ENCODE data around the gene PSTPIP2.
"Not testable (repeated sequence)": the region's sequence is repeated elsewhere in the genome, so short reads cannot be mapped to it uniquely, and the experiment has no call there.

PSTPIP2 gene

GRCh38 chr18:45976974-45977373 lies 95.1 kb downstream of the PSTPIP2 start:
- no peak overlapping the region for H3K4me3 ChIP-seq (ENCODE audit: low read depth, low read length)
- no peak for DNase-seq (ENCODE audit: low read depth)

DNA sequence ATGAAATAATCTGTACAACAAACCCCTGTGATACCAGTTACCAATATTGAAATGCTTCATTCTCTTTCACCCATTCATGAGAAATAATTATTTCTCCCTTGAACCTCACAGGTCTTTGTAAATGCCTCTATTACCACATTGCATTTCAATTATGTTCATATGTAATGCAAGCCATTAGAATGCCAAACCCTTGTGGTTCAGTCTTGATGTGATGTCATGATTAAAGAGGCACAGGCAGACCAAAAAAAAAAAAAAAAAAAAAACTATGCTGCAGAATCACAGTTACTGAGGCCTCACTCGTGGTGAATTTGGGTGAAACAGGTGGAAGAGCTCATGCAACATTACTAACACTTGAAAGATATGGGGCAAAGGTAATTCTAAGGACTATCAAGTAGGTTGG lies 95.5 kb downstream of the PSTPIP2 start:
- DNase-seq (ENCODE audit: low read depth): no peak
- TF ChIP-seq, protein P1, sequence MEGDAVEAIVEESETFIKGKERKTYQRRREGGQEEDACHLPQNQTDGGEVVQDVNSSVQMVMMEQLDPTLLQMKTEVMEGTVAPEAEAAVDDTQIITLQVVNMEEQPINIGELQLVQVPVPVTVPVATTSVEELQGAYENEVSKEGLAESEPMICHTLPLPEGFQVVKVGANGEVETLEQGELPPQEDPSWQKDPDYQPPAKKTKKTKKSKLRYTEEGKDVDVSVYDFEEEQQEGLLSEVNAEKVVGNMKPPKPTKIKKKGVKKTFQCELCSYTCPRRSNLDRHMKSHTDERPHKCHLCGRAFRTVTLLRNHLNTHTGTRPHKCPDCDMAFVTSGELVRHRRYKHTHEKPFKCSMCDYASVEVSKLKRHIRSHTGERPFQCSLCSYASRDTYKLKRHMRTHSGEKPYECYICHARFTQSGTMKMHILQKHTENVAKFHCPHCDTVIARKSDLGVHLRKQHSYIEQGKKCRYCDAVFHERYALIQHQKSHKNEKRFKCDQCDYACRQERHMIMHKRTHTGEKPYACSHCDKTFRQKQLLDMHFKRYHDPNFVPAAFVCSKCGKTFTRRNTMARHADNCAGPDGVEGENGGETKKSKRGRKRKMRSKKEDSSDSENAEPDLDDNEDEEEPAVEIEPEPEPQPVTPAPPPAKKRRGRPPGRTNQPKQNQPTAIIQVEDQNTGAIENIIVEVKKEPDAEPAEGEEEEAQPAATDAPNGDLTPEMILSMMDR (IDR thresholded peaks at IDR 0.05; ENCODE audit: insufficient read depth, low read depth, low read length, missing control alignments): no peak
- no peak overlapping the region for H3K4me3 ChIP-seq (ENCODE audit: low read depth, low read length)

More at GRCh38 chr18:45976974-45977373, 95.1 kb downstream of the PSTPIP2 start:
- TF ChIP-seq, protein P1 (IDR thresholded peaks at IDR 0.05; ENCODE audit: insufficient read depth, low read depth, low read length, missing control alignments): no peak

DNA sequence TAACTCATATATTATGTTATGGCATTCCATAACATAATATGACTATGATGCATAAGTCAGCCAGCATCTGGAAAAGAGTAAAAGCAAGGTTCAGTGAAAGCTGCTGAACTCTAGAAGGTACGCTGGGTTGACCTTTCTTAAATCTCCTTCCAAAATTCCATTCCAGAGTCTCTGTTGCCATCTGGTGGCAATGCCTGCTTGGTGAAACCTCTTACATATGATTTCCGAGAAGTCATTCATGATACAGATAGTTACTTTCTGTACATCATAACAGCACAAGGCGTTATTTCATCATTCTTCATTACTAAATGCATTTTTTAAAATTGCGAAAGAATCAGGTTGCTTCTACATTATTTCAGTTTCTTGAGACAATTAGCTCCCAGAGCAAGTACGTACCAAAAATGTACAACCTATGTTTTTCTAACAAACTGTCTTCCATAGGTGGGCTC lies 97.9 kb downstream of the PSTPIP2 start:
- peak; percentile 71 for DNase-seq (ENCODE audit: low read depth)
- TF ChIP-seq, protein P1 (IDR thresholded peaks at IDR 0.05; ENCODE audit: insufficient read depth, low read depth, low read length, missing control alignments): peak; percentile 51
- H3K4me3 ChIP-seq (ENCODE audit: low read depth, low read length): no peak overlapping the region

- H3K4me3 ChIP-seq (ENCODE audit: low read depth, low read length): peak within 1 kb of the TSS; percentile 78
These were observed 104.9 kb downstream of the PSTPIP2 start, which contains the start of gene EPG5 for GRCh38 chr18:45967007-45967706. EPG5 (minus strand) TSS chr18:45967329; CDS start chr18:45967239, 90 bp downstream.

GRCh38 chr18:45964913-45965312 lies 107.1 kb downstream of the PSTPIP2 start:
- H3K4me3 ChIP-seq (ENCODE audit: low read depth, low read length); DNase-seq (ENCODE audit: low read depth): not testable (repeated sequence)

More at GRCh38 chr18:45967007-45967706, 104.9 kb downstream of the PSTPIP2 start, which contains the start of gene EPG5:
- TF ChIP-seq, protein P1 (IDR thresholded peaks at IDR 0.05; ENCODE audit: insufficient read depth, low read depth, low read length, missing control alignments): no peak
- peak; percentile 96 for DNase-seq (ENCODE audit: low read depth)

GRCh38 chr18:45962866-45963265 lies 109.2 kb downstream of the PSTPIP2 start:
- H3K4me3 ChIP-seq (ENCODE audit: low read depth, low read length): no peak overlapping the region
- TF ChIP-seq, protein P1 (IDR thresholded peaks at IDR 0.05; ENCODE audit: insufficient read depth, low read depth, low read length, missing control alignments): no peak
- DNase-seq (ENCODE audit: low read depth): no peak

DNA sequence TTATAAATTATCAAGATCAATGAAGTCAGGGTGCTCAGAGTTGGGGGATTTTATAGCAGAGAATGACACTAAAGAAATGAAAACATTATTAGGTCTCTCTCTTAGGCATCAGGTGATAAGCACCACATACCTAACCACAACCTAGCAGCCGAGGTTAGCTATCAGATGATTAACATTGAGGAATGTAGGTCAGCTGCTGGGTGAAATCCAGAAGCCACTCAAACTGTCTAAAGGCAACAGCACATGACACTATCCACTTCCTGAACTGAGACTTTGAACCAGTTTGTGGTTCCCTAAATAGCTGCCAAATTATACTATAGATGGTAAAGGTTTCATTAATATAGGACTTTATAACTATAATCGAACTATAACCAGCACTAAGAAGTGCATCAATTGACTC lies 109.6 kb downstream of the PSTPIP2 start:
- TF ChIP-seq, protein P1 (IDR thresholded peaks at IDR 0.05; ENCODE audit: insufficient read depth, low read depth, low read length, missing control alignments): no peak
- peak; percentile 35 for DNase-seq (ENCODE audit: low read depth)
- H3K4me3 ChIP-seq (ENCODE audit: low read depth, low read length): no peak overlapping the region

GRCh38 chr18:45959484-45959883 lies 112.6 kb downstream of the PSTPIP2 start:
- DNase-seq (ENCODE audit: low read depth); H3K4me3 ChIP-seq (ENCODE audit: low read depth, low read length): not testable (repeated sequence)

Measured in GM12865 (cell line).